NCI-H526 treated with DMSO at 0.1 percent for 48 hours (cell line): Measurements from ENCODE around the gene INHBA.
A peak's percentile ranks its signal among the peaks of the same experiment; 100 is the strongest.

Source experiments
- DNase-seq: peaks from one replicate; lab custom pipeline; 2025; lab: John Stamatoyannopoulos, UW

INHBA gene

GRCh38 chr7:41711283-41712064 is 8.6 kb upstream of the INHBA start:
- DNase-seq, result no peak

GRCh38 chr7:41710838-41711237 is 7.9 kb upstream of the INHBA start:
- no peak for DNase-seq

- no peak for DNase-seq
Observed at GRCh38 chr7:41709621-41710020, 6.7 kb upstream of the INHBA start.

- no peak for DNase-seq
Observed at GRCh38 chr7:41708581-41709358, 5.9 kb upstream of the INHBA start.

GRCh38 chr7:41706228-41706930 is 3.5 kb upstream of the INHBA start:
- DNase-seq, result no peak

- peak; percentile 26 for DNase-seq
Observed at GRCh38 chr7:41705109-41705901, 2.4 kb upstream of the INHBA start.

- DNase-seq, result no peak
Observed at GRCh38 chr7:41701068-41701941, 1.6 kb downstream of the INHBA start.

GRCh38 chr7:41700044-41700471 is 2.8 kb downstream of the INHBA start:
- DNase-seq, result no peak

- DNase-seq, result no peak
Observed at GRCh38 chr7:41699516-41699915, 3.4 kb downstream of the INHBA start.

- DNase-seq, result no peak
Observed at GRCh38 chr7:41698726-41699125, 4.2 kb downstream of the INHBA start.

- no peak for DNase-seq
Observed at GRCh38 chr7:41698114-41698513, 4.8 kb downstream of the INHBA start.

- peak; percentile 9 for DNase-seq
Observed at GRCh38 chr7:41696323-41696916, 6.5 kb downstream of the INHBA start.

- no peak for DNase-seq
Observed at GRCh38 chr7:41695661-41696322, 7.1 kb downstream of the INHBA start.

GRCh38 chr7:41694495-41694894 is 8.4 kb downstream of the INHBA start:
- DNase-seq, result no peak

GRCh38 chr7:41693150-41693997 is 9.5 kb downstream of the INHBA start:
- no peak for DNase-seq

GRCh38 chr7:41692251-41692650 is 10.6 kb downstream of the INHBA start:
- no peak for DNase-seq

GRCh38 chr7:41691286-41692190 is 11.4 kb downstream of the INHBA start:
- no peak for DNase-seq

- no peak for DNase-seq
Observed at GRCh38 chr7:41689815-41690214, 13.1 kb downstream of the INHBA start.
